Activated naive CD8-positive, alpha-beta T cell treated with anti-CD3 and anti-CD28 coated beads for 36 hours (primary cell): ENCODE results near the gene CCDC106. TPM values are rescaled to one million over a fixed set of nuclear protein-coding genes. Genes with fewer than 3 reads are reported as not detected.

ENCODE experiments used
- DNase-seq: peaks from one replicate; pipeline ENCODE4 v3.0.0; 2021
- H3K27ac Mint-ChIP-seq: one replicate; pipeline ENCODE4 v1.8.0; 2022; ENCODE audit warnings: mild to moderate bottlenecking, moderate library complexity, mixed read lengths
- H3K27me3 Mint-ChIP-seq: one replicate; pipeline ENCODE4 v1.8.0; 2022; ENCODE audit warnings: mild to moderate bottlenecking, mixed read lengths
- H3K36me3 Mint-ChIP-seq: one replicate; pipeline ENCODE4 v1.8.0; 2021; ENCODE audit warnings: mild to moderate bottlenecking, mixed read lengths
- H3K4me1 Mint-ChIP-seq: one replicate; pipeline ENCODE4 v1.8.0; 2021; ENCODE audit warnings: mixed read lengths
- H3K4me3 Mint-ChIP-seq: one replicate; pipeline ENCODE4 v1.8.0; 2022; ENCODE audit warnings: mild to moderate bottlenecking, moderate library complexity, mixed read lengths
- H3K9me3 Mint-ChIP-seq: one replicate; pipeline ENCODE4 v1.8.0; 2022; ENCODE audit warnings: mixed read lengths
- total RNA-seq, 2 experiments: library from RNA; stranded (reverse); gene quantifications; one replicate each; pipeline ENCODE4 v1.2.3, GENCODE V29; 2021

Gene CCDC106
- total RNA-seq, 2 experiments from 2014 or later = 10.9 to 12.0 TPM

DNA sequence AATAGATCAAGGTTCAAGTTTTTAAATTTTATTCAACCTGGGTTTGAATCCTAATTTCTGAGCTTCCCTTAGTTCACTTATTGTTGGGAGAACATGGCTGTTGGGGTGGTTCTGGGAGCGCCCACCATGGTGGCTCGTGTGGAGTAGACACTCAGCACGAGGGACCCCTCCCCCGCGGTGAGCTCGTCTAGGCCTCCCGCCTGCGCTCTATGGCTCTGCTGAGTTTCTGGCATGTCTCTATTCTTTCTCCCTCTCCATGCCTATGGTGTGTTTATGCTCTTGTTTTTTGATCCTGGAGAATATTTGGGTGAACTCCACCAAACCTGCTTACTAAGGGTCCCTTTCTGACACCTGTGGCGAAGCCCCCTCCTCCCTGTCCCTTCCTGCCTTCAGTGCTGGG, 25.5 kb downstream of the CCDC106 start:
- H3K36me3 Mint-ChIP-seq = peaks cover 30% of the 10 kb centered on the region
- H3K9me3 Mint-ChIP-seq = no peaks in the 10 kb centered on the region
- peak overlapping the region; percentile 14 for H3K4me3 Mint-ChIP-seq
- H3K4me1 Mint-ChIP-seq = peaks cover 61% of the 10 kb centered on the region
- no peak for DNase-seq
- no peaks in the 10 kb centered on the region for H3K27me3 Mint-ChIP-seq
- H3K27ac Mint-ChIP-seq = peak overlapping the region; percentile 58

DNA sequence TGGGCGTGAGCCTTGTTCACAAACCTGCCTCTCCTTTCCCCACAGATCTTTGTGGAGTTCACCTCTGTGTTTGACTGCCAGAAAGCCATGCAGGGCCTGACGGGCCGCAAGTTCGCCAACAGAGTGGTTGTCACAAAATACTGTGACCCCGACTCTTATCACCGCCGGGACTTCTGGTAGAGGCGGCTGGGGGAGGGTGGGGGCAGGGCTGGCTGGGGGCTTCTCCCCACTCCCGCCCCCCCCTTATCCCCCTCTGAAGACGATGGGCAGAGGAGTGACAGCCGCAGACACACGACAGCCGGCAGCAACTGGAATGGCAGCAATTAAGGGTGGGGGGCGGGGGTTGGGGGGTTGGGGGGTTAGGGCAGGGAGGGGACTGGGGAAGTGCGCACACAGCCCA, 25.9 kb downstream of the CCDC106 start:
- Mint-ChIP-seq H3K27me3 (no peaks in the 10 kb centered on the region), H3K36me3 (peaks cover 34% of the 10 kb centered on the region), H3K27ac (peak overlapping the region; percentile 58), H3K4me3 (peak overlapping the region; percentile 14), H3K9me3 (no peaks in the 10 kb centered on the region), H3K4me1 (peaks cover 65% of the 10 kb centered on the region)
- DNase-seq = no peak

DNA sequence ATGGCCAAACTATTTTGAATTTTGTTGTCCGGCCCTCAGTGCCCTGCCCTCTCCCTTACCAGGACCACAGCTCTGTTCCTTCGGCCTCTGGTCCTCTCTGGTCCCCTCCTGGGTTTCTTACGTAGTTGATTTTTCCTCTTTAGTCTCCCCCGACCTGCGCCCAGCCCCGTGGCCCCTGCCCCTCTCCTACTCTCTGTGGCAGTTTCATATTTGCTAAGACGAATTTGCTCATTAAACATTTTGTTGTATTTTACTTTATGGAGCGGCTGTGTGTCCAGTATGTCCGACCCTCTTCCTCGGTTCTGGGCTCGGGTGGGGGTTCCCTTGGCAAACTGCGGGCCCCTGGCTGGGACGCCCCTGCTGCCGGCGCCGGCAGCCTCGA, 26.4 kb downstream of the CCDC106 start:
- DNase-seq = no peak
- peak overlapping the region; percentile 73 for H3K4me3 Mint-ChIP-seq
- H3K9me3 Mint-ChIP-seq = no peaks in the 10 kb centered on the region
- peaks cover 67% of the 10 kb centered on the region for H3K4me1 Mint-ChIP-seq
- H3K36me3 Mint-ChIP-seq = peaks cover 38% of the 10 kb centered on the region
- no peaks in the 10 kb centered on the region for H3K27me3 Mint-ChIP-seq
- peak overlapping the region; percentile 83 for H3K27ac Mint-ChIP-seq

DNA sequence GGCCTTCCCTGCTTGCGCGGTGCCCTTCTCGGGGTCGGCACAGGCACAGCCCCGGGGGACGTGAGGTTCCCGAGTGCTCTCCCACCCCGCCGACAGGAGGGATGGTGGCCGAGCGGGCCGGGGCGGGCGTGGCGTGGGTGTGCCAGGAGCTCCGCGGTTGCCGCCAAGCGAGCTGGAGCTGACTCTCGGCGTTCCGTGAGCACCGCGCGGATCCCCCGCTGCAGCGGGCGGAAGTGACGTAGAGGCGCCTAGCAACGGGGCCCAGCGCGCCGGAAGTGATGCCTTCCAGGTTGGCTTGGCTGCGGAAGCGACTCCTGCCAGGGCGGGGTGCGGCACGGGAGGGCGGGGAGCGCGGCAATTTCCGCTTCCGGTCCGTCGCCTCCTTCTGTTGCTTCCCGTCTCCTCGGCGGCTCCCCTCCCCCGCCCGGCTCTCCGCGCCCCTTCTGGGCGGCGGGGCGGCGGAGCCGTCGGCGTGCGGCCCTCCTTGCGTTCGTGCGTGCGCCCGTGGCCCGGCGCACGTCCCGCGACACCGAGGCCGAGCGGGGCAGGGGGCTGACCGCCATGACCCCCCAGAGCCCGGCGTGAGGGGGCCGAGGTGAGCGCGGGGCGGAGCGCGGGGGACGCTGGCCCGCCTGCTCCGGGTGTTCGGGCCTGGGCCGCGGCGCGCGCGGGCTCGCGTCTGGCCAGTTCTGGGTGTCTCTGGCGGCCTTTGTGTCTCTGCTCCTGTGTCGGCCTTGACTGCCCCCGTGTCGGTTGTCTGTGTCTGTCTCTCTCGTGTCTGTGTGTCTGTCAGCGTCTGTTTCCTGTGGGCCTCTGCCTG, 27.0 kb downstream of the CCDC106 start, which contains the start of gene EPN1:
Gene EPN1, plus strand, starts transcription at position 386 of the 820 bp plus-strand sequence. CDS start 3,402 bp downstream, outside the sequence.
- peaks cover 41% of the 10 kb centered on the region for H3K36me3 Mint-ChIP-seq
- peak within 1 kb of the TSS; percentile 94 for H3K27ac Mint-ChIP-seq
- peaks cover 67% of the 10 kb centered on the region for H3K4me1 Mint-ChIP-seq
- H3K9me3 Mint-ChIP-seq = no peaks in the 10 kb centered on the region
- H3K27me3 Mint-ChIP-seq = no peaks in the 10 kb centered on the region
- H3K4me3 Mint-ChIP-seq = peak within 1 kb of the TSS; percentile 100
- DNase-seq = peak; percentile 98

DNA sequence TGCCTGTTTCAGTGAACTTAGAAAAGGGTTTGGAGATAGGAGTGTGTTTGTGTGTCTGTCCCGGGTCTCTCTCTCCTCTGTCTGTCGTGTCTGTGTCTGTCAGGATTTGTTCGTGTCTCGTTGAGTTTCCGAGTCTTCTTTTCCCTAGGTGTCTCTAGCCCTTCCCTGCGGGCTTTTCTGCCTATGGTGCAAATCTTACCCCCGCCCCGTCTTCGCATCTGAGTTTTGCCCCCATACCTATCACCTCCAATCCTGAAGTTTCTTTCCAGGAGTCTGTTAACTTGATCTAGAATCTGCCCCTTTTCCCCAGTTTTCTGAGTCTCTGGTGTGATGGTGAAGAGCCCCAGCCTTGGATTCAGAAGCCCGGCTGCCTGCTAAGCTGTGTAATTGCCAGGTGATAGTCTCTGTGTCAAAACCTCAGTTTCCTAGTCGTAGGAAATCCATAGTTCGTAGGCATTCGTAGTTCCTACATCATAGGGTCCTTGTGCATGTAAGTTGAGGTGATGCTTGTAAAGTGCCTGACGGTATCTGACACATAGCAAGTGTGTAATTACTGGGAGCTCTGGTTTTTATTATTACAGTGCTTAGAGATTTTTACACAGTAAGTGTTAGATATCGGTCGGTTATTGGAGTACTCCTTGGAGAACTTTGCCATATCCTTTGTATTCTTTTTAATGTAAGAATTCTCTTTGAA, 27.8 kb downstream of the CCDC106 start:
- H3K4me3 Mint-ChIP-seq = peak overlapping the region; percentile 100
- H3K36me3 Mint-ChIP-seq = peaks cover 41% of the 10 kb centered on the region
- peak overlapping the region; percentile 94 for H3K27ac Mint-ChIP-seq
- H3K4me1 Mint-ChIP-seq = peaks cover 60% of the 10 kb centered on the region
- DNase-seq = no peak
- H3K27me3 Mint-ChIP-seq = no peaks in the 10 kb centered on the region
- H3K9me3 Mint-ChIP-seq = no peaks in the 10 kb centered on the region

DNA sequence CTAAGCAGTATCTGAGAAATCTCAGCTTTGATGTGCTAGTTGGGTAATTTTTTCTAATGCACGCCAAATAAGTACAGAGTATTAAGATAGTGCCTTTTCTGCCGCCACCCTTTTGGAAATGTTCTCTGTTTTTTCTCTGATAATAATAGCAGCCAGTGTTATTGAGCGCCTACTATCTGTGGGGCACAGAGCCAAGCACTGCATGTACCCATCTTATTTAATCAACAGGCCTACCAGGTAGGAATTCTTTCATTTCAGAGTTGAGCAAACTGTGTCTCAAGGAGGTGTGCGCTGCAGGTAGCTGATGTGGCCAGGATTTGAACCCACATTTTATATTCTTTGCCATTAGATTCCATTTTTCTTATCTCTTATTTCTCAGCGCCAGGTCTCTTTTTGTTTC, 28.4 kb downstream of the CCDC106 start:
- H3K27ac Mint-ChIP-seq = peak overlapping the region; percentile 18
- no peaks in the 10 kb centered on the region for H3K9me3 Mint-ChIP-seq
- peak overlapping the region; percentile 100 for H3K4me3 Mint-ChIP-seq
- no peak for DNase-seq
- H3K27me3 Mint-ChIP-seq = no peaks in the 10 kb centered on the region
- peaks cover 54% of the 10 kb centered on the region for H3K4me1 Mint-ChIP-seq
- H3K36me3 Mint-ChIP-seq = peaks cover 38% of the 10 kb centered on the region

DNA sequence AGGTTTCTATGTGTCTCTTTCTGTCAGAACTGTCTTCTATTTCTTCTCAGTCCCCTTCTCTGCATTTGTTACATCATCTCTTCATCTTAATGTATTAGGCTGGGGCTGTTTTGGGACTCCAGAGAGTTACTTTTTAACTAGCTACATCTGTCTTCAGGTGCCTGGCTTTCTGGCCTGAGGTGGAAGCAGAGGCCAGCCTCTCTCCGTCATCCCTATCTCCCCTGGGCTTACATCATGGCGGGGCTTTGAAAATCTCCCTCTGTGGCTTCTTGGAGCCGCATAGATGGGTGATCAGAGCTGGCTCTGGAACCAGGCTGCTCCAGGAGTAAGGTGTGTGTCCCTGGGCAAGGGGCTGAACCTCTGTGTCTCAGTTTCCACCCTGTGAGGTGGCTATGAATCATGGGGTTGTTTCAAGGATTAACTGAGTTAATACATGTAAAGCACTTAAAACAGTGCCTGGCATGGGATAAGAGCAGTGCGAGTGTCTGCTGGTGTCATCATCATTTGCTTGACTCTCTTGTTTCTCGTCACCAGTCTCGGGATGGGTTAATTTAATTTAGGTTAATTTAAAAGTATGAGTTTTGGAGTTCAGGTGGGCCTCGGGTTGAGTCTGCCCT, 29.0 kb downstream of the CCDC106 start:
- Mint-ChIP-seq H3K4me3 (peak overlapping the region; percentile 100), H3K4me1 (peaks cover 52% of the 10 kb centered on the region), H3K36me3 (peaks cover 38% of the 10 kb centered on the region), H3K9me3 (no peaks in the 10 kb centered on the region), H3K27ac (peak overlapping the region; percentile 52), H3K27me3 (no peaks in the 10 kb centered on the region)
- no peak for DNase-seq

DNA sequence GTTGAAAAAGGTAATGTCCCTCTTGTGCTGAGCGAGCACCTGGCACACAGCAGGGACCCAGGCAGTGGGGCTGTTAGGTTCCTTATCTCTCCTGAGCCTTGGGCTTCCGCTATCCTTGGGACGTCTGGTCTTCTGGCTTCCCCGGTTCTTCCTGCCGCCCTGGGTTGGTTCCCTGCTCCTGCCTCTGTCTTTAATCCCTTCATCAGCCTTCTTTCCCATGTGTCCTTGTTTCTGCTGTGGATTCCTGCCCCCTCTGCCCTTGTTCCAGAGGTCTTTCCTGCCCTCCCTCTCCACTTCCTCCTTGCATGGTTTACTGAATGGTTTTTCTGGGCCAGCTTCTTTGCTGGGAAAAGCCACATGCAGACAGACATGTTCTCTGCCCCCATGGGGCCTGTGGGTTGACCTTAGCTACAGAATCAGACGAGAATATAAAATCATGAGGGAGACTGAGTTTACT, 29.6 kb downstream of the CCDC106 start:
- Mint-ChIP-seq H3K4me1 (peaks cover 47% of the 10 kb centered on the region), H3K36me3 (peaks cover 35% of the 10 kb centered on the region), H3K27ac (peak overlapping the region; percentile 2), H3K9me3 (no peaks in the 10 kb centered on the region), H3K4me3 (no peak overlapping the region), H3K27me3 (no peaks in the 10 kb centered on the region)
- no peak for DNase-seq

DNA sequence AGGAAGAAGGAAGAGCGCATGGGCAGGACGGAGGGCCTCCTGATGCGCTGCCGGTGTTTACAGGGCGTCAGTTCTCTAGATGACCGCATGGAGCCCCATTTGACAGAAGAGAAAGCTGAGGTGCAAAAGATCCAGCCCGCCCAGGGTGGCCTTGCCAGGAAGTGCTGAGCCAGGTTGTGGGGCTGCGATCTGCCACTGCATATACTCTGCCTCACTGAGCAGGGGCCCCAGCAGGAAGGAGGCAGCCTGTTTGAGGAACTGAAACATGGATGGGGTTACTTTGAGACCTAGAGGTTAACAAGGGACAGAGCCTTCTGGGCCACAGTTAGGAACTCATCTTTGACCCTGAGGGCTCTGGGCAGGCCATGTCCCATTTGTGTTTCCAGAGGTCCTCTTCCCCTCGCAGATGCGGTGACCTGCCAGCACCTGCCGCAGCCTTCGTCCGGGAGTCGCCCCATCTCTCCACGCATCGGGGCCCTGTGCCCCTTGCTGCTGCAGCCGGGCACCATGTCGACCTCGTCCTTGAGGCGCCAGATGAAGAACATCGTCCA, 30.2 kb downstream of the CCDC106 start:
- Mint-ChIP-seq H3K9me3 (no peaks in the 10 kb centered on the region), H3K27ac (peak overlapping the region; percentile 2), H3K4me3 (no peak overlapping the region), H3K4me1 (peaks cover 47% of the 10 kb centered on the region), H3K27me3 (no peaks in the 10 kb centered on the region), H3K36me3 (peaks cover 35% of the 10 kb centered on the region)
- DNase-seq = no peak

DNA sequence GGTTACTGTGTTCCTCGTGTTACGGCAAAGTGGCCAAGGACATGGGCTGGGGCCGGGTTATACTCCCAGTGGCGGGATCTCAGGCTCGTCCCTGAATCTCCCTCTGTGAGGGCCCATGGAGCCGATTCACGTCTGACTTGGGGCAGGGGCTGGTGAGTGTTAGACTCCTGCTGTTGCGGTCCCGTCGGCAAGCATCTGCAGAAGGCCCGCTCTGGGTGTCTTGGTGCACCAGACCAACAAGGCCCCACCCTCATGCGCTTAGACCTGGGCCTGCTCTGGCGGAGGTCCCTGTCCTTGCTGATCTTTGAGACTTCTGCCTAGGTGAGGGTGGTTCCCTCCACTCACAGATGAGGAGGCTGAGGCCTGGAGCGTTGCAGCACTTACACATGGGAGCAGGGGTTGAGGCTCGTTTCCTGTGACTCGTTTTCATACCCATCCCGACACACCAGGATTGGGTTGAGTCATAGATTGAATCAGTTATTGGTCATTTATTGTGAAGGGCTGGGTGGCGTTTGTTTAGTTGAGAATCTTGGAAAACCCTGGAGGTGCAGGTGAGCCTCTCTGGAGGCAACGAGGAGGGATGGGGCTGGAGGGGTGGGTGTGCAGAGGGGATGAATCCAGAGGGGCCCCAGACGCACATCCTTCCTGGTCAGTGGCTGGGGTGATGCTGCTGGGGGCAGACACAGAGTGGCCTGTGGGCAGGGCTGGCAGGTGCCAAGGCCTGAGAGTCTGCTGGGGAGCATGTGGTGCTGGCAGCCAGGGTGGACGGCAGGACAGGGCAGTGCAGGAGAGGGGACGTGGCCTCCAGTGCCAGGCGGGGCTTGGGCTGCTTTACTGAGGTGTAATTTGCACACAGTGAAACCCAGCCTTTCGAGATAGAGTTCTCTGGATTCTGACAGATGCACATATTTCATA, 31.6 kb downstream of the CCDC106 start:
- no peak overlapping the region for H3K27ac Mint-ChIP-seq
- peaks cover 39% of the 10 kb centered on the region for H3K4me1 Mint-ChIP-seq
- H3K27me3 Mint-ChIP-seq = no peaks in the 10 kb centered on the region
- no peak for DNase-seq
- peaks cover 33% of the 10 kb centered on the region for H3K36me3 Mint-ChIP-seq
- no peaks in the 10 kb centered on the region for H3K9me3 Mint-ChIP-seq
- H3K4me3 Mint-ChIP-seq = no peak overlapping the region

DNA sequence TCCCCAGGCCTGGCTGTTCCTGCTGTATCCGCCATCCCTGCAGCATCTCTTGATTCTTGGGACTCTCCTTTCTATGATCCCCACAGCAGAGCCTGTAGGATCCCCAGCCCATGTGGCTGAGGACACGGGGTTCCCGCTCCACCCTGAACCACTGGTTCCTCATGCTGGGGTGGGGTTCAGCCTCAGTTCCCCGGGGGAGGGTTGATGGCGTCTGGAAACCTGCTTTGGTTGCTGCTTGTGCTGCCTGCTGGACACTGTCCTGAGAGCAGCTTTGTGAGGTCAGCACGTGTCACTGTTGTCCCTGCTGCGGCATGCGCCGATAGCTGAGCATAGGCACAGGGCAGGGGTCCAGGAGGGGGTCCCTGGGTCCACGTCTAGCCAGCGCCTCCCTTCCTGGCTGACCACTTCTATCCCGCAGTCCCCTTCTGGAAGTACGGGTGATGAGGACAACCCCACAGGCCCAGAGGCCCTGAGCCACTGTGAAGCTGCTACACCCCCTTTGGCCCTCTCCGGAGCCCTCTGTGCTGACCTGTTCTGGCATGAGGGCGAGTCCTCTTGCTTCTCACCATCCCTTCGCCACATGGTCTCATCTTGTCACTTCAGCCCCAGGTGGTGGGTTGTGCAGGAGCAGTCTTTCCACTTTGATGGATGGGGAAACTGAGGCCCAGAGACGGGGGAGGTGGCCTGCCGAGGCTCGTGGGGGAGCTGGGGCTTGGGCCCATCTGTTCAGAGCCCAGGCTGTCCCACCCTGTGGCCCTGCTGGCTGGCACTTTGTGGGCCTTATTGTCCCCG, 32.5 kb downstream of the CCDC106 start:
- peaks cover 31% of the 10 kb centered on the region for H3K36me3 Mint-ChIP-seq
- no peaks in the 10 kb centered on the region for H3K27me3 Mint-ChIP-seq
- H3K9me3 Mint-ChIP-seq = no peaks in the 10 kb centered on the region
- H3K4me1 Mint-ChIP-seq = peaks cover 38% of the 10 kb centered on the region
- H3K4me3 Mint-ChIP-seq = no peak overlapping the region
- H3K27ac Mint-ChIP-seq = no peak overlapping the region
- no peak for DNase-seq

DNA sequence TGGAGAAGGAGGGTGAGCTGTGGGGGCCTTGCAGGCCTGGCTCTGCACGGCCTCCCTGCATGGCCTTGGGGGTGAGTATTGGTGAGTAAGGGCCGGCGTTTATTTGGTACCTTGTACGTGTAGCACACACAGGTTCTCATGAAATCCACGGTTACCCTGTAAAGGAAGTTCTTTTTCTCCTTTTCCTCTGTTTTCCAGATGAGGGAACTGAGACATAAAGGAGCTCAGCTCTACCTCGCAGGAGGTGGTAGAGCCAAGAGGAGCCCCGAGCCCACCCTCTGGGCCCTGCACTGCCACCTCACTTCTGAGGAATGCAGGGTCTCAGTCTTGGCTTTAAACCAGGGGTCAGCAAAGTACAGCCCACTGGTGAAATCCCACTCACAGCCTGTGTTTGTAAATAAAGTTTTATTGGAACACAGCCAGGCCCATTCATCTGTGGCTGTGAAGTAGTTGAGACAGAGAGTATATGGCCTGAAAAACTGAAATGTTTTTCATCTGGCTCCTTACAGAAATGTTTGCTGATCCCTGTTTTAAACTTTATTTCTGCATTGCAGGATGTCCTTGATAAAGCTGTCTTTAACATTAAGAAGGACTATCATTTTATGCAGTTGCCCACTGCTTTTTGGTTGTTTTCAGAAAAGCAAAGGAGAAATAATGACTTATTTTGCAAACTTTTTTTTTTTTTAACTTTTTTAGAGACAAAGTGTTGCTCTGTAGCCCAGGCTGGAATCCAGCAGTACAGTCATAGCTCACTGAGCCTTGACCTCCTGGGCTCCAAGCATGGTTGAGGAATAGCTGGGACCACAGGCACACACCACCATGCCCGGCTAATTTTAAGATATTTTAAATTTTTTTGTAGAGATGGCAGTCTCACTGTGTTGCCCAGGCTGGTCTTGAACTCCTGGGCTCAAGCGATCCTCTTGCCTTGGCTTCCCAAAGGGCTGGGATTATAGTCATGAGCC, 33.4 kb downstream of the CCDC106 start:
- Mint-ChIP-seq H3K4me1 (peaks cover 31% of the 10 kb centered on the region), H3K27ac (no peak overlapping the region), H3K9me3 (no peaks in the 10 kb centered on the region), H3K36me3 (peaks cover 27% of the 10 kb centered on the region), H3K4me3 (no peak overlapping the region), H3K27me3 (no peaks in the 10 kb centered on the region)
- no peak for DNase-seq
